OCI-M2 (cell line): Measurements from ENCODE around the gene RIPOR1.

ENCODE experiments used
- DNase-seq: peaks from one replicate; lab custom pipeline; 2025; ENCODE audit not compliant: unreplicated experiment; lab: John Stamatoyannopoulos, UW

The RIPOR1 gene

DNA sequence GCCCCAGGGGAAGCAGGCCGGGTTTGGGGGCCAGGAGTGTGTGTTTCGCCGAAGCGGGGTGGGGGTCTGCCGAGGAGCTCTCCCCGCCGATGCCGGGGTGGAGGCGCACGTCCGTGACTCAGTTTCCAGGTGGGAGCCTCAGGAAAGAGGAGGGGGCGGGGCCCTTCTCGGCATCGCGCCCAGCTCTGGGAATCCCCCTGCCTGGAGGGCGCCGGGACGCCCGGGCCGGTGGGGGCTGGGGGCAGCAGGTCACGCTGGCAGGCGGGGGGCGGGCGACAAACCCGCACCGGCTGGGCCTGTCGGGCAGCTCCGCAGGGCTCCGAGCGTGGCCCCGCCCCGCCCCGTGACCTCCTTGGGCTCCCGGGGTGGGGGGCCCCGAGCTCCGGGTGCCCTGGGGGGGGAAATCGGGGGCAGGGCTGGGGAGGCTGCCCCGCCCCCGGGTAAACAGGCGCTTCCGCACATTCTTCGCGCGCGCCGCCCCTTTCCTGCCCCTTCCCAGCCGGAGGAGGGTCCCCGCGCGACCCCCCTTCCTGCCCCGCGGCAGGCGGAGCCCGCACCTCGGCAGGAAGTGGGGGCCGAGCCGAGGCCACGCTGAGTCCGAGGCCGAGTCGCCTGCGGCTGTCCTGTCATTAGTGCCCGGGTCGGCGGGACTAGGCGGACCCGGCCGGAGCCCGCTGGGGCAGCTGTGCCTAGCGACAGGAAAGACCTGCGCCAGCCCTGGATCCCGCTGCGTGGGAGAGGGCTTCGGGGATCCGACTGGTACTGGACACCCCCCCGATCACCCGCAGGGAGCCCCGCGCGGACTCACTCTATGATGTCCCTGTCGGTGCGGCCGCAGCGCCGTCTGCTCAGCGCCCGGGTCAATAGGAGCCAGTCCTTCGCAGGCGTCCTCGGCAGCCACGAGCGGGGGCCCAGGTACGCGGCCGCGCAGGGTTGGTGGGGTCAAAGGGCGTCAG lies 9.3 kb downstream of the RIPOR1 start:
- no peak for DNase-seq

- no peak for DNase-seq
These were observed 10.1 kb downstream of the RIPOR1 start for GRCh38 chr16:67538666-67539101.

- DNase-seq, result no peak
These were observed 10.6 kb downstream of the RIPOR1 start for GRCh38 chr16:67539271-67539670.

DNA sequence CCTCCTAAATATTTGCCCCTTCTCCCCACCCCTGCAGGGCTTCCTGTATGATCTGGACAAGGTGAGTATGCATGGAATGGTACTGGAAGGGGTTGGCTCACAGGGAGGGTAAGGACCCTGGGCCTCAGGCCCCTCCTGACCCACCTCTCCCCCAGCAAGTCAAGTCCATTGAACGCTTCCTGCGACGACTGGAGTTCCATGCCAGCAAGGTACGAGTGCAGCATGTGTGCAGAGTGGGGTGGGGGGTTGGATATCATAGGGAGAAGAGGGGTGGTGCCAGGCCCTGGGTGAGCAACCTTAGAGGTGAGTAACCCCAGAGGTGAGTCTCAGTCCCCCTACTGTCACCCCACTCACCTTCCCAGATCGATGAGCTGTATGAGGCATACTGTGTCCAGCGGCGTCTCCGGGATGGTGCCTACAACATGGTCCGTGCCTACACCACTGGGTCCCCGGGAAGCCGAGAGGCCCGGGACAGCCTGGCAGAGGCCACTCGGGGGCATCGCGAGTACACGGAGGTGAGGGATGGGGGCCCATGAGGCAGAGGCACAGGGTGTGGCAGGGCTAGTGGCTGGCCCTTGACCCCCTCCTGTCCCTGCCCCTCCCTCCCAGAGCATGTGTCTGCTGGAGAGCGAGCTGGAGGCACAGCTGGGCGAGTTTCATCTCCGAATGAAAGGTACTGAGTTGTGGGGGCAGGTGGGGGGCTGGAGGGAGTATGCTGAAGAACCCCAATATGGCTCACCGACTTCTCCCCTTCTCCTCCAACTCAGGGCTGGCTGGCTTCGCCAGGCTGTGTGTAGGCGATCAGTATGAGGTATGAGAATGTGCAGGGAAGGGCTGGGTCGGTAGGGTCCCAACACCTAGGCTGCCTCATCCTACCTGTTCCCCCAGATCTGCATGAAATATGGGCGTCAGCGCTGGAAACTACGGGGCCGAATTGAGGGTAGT lies 11.3 kb downstream of the RIPOR1 start:
- DNase-seq, result no peak

DNA sequence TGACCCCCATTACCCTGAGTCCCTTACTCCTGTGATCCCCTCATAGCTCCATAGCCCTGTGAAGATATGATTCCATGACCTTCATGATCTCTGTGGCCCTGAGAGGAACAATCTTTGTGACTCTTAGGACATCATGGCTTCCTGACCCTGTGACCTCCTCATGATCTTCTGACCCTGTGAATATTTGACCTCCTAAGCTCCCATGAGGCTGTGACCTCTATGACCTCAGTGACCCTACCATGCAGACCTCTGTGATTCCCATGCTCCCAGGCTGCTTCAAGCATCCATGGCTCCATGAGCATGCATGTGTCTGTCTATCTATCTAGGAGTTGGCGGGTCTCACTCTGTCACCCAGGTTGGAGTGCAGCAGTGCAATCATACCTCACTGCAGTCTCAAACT lies 12.1 kb downstream of the RIPOR1 start:
- no peak for DNase-seq

GRCh38 chr16:67541391-67542263 lies 13.0 kb downstream of the RIPOR1 start:
- no peak for DNase-seq

DNA sequence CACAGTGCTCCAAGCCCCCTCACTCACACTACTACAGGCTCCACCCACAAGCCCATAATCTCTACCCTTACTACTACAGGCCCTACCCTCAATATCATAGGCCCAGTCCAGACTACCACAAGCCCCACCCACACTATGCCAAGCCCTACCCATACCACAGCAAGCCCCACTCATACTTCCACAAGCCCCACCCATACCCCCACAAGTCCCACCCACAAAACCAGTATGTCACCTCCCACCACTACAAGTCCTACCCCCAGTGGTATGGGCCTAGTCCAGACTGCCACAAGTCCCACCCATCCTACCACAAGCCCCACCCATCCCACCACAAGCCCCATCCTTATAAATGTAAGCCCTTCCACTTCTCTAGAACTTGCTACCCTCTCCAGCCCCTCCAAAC lies 13.8 kb downstream of the RIPOR1 start:
- DNase-seq, result no peak

DNA sequence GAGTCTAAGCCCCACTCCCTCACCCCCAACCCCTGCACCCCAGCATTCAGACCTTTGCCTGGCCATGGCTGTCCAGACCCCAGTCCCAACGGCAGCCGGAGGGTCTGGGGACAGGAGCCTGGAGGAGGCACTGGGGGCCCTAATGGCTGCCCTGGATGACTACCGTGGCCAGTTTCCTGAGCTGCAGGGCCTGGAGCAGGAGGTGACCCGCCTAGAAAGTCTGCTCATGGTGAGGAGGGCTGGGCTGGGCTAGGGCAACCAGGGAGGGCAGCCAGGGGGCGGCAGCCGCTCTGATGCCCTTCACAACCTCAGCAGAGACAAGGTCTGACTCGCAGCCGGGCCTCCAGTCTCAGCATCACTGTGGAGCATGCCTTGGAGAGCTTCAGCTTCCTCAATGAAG lies 14.4 kb downstream of the RIPOR1 start:
- no peak for DNase-seq

- no peak for DNase-seq
These were observed 15.0 kb downstream of the RIPOR1 start for GRCh38 chr16:67543582-67543981.

DNA sequence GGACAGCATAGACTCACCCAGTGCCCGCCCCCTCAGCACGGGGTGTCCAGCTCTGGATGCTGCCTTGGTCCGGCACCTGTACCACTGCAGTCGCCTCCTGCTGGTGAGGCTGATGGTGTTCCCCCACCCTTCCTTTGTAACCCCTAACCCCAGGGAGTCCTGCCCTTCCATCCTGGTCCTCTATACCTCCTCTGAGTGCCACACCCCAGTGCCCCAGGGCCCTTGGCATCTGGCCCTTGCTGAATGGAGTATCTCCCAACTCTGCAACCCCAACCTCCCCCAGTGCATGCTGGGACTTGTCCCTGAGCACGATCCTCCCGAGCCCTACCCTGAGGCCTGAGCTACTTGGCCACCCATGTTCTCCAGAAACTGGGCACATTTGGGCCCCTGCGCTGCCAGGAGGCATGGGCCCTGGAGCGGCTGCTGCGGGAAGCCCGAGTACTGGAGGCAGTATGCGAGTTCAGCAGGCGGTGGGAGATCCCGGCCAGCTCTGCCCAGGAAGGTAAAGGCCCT lies 15.8 kb downstream of the RIPOR1 start:
- no peak for DNase-seq

- no peak for DNase-seq
These were observed 16.4 kb downstream of the RIPOR1 start for GRCh38 chr16:67544844-67545664.

DNA sequence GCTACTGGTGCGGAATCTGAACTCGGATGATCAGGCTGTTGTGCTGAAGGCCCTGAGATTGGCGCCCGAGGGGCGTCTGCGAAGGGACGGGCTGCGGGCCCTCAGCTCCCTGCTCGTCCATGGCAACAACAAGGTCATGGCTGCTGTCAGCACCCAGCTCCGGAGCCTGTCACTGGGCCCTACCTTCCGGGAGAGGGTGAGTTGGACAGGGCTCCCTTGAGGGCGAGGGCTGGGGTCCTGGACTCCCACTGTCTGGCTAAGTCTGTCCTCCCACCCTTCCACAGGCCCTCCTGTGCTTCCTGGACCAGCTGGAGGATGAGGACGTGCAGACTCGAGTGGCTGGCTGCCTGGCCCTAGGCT lies 17.0 kb downstream of the RIPOR1 start:
- DNase-seq, result no peak

DNA sequence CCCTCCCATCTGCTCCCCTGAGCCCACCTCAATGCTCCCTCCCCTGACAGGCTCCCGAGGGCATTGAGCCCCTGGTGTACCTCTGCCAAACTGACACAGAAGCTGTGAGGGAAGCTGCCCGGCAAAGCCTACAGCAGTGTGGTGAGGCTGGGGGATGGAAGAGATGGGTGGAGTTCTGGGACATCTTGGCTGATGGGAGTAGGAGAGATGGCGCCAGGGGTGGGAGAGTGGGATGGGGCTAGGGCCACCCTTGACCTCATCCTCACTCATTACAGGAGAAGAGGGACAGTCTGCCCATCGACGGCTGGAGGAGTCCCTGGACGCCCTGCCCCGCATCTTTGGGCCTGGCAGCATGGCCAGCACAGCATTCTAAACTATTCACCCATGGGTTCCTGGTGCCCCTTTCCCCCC lies 17.5 kb downstream of the RIPOR1 start:
- DNase-seq, result no peak

DNA sequence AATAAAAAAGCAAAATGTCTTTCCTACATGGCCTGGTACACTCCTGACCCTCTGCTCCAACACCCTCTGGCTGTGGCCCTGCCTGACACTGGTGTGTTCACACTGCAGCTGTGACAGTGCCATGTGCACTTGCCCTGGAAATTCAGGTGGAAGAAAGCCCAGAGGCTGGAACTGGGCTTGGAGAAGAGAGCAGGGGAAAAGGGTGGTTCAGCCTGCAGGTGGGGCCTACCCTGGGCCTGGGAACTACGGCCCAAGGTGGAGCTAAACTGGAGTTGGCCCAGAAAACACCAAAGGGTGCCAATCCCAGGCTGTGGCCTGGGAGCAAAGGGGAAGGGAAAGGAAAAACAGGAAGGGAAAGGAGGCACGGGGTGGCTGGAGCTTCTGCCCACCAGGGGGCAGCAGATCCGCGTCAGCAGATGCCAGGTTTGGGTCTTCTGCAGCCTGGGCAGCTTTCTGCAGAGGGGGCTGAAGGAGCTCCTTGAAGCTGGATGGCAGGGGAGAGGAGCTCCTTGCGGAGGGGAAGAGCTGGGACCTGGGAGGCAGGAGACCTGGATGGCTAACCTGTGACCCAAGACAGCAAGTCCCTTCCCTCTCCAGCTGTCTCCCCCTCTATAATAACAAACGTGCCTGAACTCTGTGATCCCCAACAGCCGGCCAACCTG lies 18.3 kb downstream of the RIPOR1 start:
- DNase-seq, result no peak

DNA sequence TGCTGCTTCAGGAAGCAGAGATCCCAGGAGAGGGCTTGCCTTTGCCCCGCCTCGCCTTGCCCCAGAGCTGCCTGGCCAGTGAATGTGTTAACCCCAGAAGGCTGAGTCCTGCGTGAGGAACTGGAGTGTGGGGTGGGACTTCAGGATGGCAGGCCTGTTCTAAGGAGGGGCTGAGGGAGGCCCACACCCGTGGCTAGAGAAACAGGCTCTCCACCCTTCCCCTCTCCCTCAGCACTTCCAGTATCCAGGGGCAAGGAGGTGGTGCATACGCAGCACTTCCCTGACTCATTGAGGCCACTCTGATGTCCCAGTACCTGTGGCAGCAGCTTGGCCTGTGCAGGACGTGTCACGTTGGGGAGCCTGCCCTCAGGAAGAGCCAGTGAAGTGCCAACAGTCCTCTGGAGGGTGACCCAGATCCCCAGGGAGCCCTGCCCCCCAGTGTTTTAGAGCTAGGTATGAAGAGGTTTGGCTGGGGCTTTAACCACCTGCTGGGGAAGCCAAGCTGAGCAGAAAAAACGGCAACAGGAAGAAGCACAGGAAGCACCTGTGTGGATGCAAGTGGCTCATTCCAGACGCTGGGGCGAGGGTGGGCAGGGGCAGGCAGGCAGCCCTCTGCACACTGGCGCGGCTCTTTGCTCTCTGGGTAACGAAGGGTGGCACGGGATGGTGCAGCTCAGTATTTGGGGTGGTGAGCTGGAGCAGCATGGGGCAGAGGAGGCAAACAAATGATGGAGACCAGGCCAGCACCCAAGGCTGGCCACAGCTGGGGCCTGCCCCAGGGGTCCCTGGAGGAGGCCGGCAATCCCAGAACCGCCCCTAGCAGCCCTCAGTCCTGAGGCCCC lies 19.0 kb downstream of the RIPOR1 start:
- DNase-seq, result no peak

DNA sequence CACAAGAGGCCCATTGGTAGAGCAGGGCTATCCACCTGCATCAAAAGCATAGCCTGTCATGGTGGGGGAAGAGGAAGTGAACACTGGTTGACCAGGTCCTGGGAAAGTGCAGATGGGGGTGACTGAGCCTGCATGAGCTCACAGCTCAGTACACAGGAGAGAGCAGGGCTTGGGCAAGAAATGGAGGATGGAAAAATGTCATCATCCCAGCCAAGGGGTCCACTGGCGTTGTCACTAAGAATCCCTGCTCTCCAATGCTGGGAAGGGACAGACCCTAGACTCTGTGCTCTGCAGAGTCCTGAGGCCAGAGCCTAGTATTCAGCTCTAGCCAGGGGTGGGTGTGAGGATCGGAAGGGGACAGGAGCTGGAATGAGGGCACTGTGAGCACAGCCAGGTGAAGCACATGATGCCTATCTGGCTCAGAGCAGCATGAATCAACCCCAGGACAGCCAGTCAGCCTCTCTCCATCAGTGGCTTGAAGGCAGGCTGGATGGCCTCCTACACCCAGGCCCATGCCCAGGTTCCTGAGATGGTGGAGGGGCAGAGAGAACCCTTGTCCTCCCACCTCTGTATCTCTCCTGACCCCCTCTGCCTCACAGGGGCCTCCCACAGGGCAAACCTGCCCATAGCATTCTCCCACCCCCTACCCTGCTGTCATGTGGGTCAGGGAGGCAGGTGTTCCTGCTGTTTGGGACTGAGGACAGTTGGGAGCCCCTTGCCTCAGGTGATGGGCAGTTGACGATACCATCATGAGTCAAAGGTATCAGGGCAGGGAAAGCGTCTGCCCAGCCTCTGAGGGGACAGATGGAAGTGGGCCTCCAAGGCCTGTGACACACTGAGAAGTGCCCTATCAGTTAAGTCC lies 19.9 kb downstream of the RIPOR1 start:
- DNase-seq, result no peak

DNA sequence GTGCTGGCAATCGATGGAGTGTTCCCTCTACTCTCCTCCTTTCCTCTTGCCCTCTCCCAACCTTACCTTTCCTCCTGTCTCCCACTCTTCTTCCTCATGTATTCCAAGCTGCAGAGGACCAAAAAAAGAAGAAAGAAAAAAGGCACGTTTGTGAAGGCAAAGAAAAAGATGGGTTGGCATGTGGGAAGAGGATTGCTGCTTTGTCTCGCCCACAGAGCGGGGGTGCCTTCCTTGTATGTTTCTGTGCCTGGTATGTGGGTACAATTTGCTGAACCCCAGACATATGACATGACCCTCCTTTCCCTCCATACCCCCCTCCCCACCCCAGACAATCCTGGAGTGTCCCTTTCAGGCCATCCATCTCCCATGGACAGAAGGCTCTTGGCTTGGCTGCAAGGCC lies 20.6 kb downstream of the RIPOR1 start:
- no peak for DNase-seq
